A549 (cell line): ENCODE results near the gene ACSL3.

Source experiments
- CEBPB ChIP-seq, 2 experiments: fragments of >200 bp in 1 of 2; sonication (Bioruptor Twin) in 1 of 2; formaldehyde crosslinking in 1 of 2; IDR thresholded peaks; 2 replicates each; pipeline ENCODE4 v1.6.1; 2012 to 2016
- CHD2 ChIP-seq: fragments of 150-350 bp; IDR thresholded peaks from 2 replicates; pipeline ENCODE4 v1.6.1; 2014; ENCODE audit warnings: low read length; ENCODE audit not compliant: partially characterized antibody
- HOXA7 ChIP-seq: fragments of 250-450 bp; sonication (Bioruptor Pico); IDR thresholded peaks from 2 replicates; pipeline ENCODE4 v1.5.0; 2020; ENCODE audit warnings: mild to moderate bottlenecking, moderate library complexity
- TF ChIP-seq, protein P1 (sequence below): fragments of >200 bp; sonication (Bioruptor Twin); formaldehyde crosslinking; IDR thresholded peaks from 3 replicates; pipeline ENCODE4 v1.5.1; 2016
- TF ChIP-seq, protein P2 (sequence below): IDR thresholded peaks from 2 replicates; pipeline ENCODE4 v1.6.1; 2012

DNA sequence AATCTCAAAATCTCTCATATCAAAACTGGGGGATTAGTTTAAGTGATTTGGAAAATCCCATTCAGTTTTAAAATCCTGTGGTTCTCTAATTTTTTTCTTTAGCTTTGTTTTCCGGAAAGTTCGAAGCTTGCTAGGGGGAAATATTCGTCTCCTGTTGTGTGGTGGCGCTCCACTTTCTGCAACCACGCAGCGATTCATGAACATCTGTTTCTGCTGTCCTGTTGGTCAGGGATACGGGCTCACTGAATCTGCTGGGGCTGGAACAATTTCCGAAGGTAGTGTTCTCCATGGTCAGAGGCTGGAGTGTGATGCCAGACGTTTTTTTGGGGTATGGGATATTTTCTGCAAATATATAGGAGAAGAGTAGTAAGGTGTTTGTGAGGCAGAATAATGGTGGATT, 66.1 kb downstream of the ACSL3 start:
- TF ChIP-seq, protein P1, sequence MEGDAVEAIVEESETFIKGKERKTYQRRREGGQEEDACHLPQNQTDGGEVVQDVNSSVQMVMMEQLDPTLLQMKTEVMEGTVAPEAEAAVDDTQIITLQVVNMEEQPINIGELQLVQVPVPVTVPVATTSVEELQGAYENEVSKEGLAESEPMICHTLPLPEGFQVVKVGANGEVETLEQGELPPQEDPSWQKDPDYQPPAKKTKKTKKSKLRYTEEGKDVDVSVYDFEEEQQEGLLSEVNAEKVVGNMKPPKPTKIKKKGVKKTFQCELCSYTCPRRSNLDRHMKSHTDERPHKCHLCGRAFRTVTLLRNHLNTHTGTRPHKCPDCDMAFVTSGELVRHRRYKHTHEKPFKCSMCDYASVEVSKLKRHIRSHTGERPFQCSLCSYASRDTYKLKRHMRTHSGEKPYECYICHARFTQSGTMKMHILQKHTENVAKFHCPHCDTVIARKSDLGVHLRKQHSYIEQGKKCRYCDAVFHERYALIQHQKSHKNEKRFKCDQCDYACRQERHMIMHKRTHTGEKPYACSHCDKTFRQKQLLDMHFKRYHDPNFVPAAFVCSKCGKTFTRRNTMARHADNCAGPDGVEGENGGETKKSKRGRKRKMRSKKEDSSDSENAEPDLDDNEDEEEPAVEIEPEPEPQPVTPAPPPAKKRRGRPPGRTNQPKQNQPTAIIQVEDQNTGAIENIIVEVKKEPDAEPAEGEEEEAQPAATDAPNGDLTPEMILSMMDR, result no peak
- no peak for TF ChIP-seq CEBPB (IDR thresholded peaks at IDR 0.05)
- TF ChIP-seq, protein P2, sequence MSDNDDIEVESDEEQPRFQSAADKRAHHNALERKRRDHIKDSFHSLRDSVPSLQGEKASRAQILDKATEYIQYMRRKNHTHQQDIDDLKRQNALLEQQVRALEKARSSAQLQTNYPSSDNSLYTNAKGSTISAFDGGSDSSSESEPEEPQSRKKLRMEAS, result no peak
- no peak for TF ChIP-seq CHD2
- TF ChIP-seq HOXA7 (CRISPR knock-in tag), result no peak
